Stimulated activated CD8-positive, alpha-beta memory T cell treated with anti-CD3 and anti-CD28 coated beads, Interleukin-12 subunit alpha, Interleukin-12 subunit beta, amount 100 ng/mL, for 4 hours (primary cell): ENCODE data around the gene GRIP1.
"Not testable (repeated sequence)": the region's sequence is repeated elsewhere in the genome, so short reads cannot be mapped to it uniquely, and the experiment has no call there.

Experiments
- DNase-seq: peaks from one replicate; pipeline ENCODE4 v3.0.0-alpha.2; 2020; ENCODE audit warnings: low read depth

Gene GRIP1

GRCh38 chr12:66531766-66532165 is 147.1 kb downstream of the GRIP1 start:
- DNase-seq = no peak

- DNase-seq = no peak
These were observed 148.9 kb downstream of the GRIP1 start for GRCh38 chr12:66529934-66530333.

- no peak for DNase-seq
These were observed 162.3 kb downstream of the GRIP1 start for GRCh38 chr12:66516561-66516960.

DNA sequence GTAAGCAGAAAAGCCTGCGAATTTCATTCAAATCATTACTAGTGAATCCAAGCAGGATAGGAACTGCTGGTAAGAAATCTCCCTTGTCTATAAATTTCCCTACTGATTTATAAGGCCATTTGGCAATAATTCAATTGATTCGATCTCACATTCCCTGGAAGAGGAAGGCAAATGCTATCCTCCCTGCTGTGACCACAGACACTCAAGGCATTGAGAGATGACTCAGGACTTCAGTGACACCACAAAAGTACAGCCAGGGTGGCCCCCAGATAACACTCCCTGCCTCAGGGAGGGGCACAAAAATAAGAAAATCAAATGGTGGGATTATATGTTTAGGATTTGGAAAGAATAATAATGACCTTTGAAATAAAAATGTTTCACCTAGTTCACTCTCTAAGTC is 162.7 kb downstream of the GRIP1 start:
- DNase-seq = no peak

GRCh38 chr12:66514581-66514980 is 164.3 kb downstream of the GRIP1 start:
- DNase-seq = no peak

GRCh38 chr12:66508025-66508424 is 170.9 kb downstream of the GRIP1 start:
- DNase-seq = no peak

GRCh38 chr12:66503746-66504145 is 175.1 kb downstream of the GRIP1 start:
- no peak for DNase-seq

DNA sequence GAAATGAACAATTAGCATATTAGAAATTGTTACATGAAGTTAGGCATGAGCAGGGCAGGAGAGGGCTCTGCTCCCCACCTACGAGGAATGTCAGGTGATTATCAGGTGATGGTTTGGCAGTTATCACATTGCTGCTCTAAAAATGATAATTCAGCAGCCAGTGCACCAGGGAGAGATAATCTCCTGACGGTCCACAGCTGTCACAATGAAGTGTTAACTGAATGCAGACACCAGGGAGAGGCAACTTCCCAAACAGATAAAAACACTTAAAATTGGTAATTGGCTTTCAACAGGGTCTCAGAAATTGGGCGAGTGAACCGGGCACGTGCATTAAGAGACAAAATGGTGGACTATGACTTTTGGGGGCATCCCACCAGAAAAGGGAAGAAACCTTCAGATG is 176.0 kb downstream of the GRIP1 start:
- DNase-seq = no peak

GRCh38 chr12:66500841-66501240 is 178.0 kb downstream of the GRIP1 start:
- DNase-seq = no peak

DNA sequence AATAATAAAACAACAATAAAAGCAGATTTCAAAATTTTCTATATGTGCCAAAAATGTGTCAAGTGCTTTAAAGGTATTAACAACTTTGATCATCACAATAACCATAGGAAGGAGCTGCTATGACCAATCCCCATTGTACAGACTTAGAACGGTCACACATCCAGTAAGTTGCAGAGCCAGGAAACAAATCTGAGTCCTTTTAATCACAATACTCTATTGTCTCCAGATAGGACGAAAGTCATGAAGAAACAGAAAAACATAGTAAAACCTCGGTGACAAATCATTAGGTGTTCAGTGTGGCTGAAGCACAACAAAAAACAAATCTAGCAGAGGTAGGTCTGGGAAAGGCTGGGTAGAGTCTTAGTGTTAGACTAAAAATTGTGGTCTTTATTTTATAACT is 178.8 kb downstream of the GRIP1 start:
- no peak for DNase-seq

DNA sequence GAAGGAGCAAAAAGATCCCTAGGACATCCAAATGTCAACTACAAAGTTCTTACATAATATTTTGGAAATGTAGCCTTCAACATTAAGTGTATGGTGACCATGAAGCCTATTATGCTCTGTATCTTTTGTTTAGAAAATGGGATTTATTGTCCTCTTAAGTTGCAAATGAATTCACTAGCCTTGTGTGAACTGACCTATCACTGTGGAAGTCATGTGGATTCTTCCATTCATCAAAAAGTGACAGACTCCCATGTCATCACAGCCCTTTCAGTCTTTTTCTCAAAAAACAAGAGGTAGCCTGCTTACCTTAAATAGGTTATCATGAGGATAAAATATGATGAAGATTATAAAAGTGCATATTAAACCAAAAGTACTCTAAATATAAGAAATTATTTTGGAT is 179.9 kb downstream of the GRIP1 start:
- DNase-seq = no peak

DNA sequence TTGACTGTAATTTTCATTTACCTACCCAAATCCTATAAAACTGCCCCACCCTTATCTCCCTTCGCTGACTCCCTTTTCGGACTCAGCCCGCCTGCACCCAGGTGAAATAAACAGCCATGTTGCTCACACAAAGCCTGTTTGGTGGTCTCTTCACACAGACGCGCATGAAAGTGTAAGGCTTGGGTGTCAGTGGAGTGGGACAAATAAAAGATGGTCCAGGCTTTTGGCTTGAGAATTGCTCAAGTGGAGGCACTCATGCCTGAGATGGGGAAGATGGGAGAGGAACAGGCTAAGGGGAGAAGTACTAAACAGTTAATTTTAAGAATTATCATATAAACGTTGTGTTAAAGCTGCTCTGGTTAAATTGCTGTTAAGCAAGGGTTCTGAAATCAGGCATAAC is 180.8 kb downstream of the GRIP1 start:
- DNase-seq = not testable (repeated sequence)

GRCh38 chr12:66497008-66497897 is 181.6 kb downstream of the GRIP1 start:
- DNase-seq = no peak

- DNase-seq = no peak
These were observed 182.3 kb downstream of the GRIP1 start for GRCh38 chr12:66496595-66496994.

GRCh38 chr12:66495709-66496108 is 183.2 kb downstream of the GRIP1 start:
- no peak for DNase-seq

- DNase-seq = no peak
These were observed 185.1 kb downstream of the GRIP1 start for GRCh38 chr12:66493819-66494218.

DNA sequence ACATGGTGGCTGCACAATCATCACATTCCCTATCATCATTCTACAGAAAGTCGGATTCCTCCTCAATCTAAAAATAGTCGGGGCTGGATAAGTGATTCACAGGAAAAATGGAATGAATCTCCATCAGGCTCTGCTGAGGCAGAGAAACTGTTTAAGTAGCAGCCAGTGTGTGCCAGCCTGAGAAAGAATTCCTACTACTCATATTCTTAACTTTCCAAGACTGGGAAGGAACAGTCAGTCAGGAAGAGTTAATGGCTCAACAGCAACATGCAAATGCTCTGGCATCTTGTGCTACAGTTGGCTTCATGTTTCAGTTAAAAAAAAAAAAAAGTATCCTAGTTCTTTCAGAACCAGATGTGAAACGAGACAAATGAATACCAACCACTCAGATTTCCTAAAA is 187.0 kb downstream of the GRIP1 start:
- DNase-seq = no peak

DNA sequence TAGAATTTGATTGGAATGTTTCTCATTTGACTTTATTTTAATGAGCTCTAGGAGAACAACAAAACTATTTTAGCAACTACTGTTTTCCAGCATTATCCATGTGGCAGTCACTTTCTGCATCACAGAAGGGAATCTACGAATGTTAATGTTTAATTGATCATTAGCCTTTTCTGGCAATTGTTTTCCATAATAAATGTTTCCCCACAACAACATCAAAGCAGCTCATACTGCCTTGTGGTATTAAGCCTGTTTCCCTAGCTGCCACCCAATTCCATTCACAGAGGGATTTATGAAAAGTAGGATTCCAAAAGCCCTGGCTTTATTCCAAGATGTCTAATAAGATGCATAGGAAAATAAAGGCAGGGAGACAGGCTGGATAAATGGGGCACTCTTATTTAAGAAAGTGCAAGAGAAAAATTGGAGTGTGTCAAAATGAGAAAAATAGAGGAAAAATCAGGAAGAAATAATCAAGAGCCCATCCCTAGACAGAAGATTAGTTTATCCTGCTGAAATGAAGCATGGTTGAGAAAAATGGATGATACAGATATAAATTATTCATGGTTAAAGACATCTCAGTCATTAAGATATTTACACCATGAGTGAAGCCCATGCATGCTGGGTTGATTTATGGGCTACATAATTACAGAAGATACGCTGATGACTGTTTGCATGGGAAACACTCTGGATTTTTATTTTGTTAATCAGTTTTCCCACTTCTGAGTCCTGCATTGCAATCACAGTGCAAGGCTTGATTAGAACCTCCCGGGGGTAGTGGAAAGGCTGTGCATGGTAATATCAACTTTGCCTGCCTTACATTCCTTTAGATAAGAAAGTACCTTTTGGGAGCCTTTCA is 196.3 kb downstream of the GRIP1 start:
- DNase-seq = no peak

- DNase-seq = no peak
These were observed 210.9 kb downstream of the GRIP1 start for GRCh38 chr12:66467932-66468331.

- DNase-seq = no peak
These were observed 217.5 kb downstream of the GRIP1 start for GRCh38 chr12:66461331-66461730.

DNA sequence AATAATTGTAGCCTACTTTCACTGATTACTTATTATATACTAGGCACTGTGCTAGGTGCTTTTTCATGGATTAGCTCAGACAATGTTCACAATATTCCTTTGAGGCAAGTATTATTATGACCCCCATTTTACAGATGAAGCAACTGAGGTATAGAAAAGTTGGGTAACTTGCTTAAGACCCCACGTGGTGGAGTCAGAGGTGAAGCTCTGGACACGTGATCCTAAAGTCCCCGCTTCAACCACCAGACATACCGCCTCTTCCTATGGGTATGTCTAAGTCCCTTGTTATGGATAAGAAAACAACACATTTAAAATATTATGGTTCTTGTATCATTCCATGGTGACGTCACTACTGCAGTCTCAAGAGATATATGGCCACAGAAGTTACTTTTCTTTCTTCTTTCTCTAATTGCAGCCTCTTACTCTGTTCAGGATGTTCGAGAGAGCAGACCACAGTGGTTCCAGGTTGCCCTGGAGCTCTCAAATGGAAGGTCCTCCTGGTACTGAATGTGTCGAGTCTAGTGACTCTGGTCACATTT is 218.9 kb downstream of the GRIP1 start:
- no peak for DNase-seq

DNA sequence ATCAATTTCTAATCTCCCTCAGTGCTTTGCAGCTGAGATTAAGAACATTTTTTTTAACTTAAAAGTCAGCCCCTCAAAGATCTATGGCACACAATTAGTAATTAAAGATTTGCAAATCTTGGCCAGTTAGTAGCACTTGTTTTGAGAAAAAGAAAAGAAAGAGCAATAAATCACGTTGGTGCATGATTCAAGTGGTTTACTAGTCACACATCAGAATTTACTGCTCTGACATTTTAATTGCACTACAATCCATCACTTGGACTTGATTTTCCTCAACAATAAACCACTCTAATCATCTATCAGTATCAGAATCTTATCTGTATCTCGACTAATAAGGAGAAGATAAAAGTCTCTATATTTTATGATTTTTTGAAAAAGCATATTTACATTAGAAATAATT is 222.3 kb downstream of the GRIP1 start:
- DNase-seq = no peak

DNA sequence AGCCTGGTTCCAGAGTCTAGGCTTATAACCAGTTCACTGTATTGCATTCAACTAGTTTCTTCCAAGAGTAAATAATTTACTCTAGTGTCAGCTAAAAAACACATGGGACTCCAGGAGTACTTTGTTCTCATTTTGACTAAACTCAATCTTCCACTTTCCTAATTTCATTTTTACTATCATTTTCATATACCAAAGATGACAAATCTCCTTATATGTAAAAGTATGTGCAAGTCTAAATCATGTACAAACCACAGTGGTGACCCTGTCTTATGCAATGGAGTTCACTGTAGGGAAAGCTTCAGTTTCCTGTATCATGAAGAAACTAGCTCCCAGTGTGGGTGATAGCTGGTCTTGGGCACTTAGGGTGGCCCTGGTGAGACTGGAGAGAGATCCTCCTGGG is 225.0 kb downstream of the GRIP1 start:
- DNase-seq = no peak
